HepG2 (cell line): ENCODE data around the gene TMEM14C. TPM values are rescaled to one million over a fixed set of nuclear protein-coding genes. Genes with fewer than 3 reads are reported as not detected.

Source experiments
- CEBPB ChIP-seq: IDR thresholded peaks from 2 replicates; pipeline ENCODE4 v1.6.1; 2011; ENCODE audit warnings: low read depth, low read length, improper control_type of control experiment, borderline replicate concordance
- DNMT1 ChIP-seq: sonication (generic); formaldehyde crosslinking; IDR thresholded peaks from 2 replicates; pipeline ENCODE4 v1.5.1; 2020; ENCODE audit warnings: mild to moderate bottlenecking, missing genetic modification reagents
- ERF ChIP-seq: IDR thresholded peaks from 2 replicates; pipeline ENCODE4 v1.6.1; 2018; ENCODE audit warnings: missing biosample characterization, missing genetic modification reagents
- HOMEZ ChIP-seq: IDR thresholded peaks from 2 replicates; pipeline ENCODE4 v1.6.1; 2016; ENCODE audit warnings: low read depth
- KAT7 ChIP-seq: IDR thresholded peaks from 2 replicates; pipeline ENCODE4 v1.6.1; 2018; ENCODE audit warnings: borderline replicate concordance, missing compliant biosample characterization
- MXD3 ChIP-seq: IDR thresholded peaks from 2 replicates; pipeline ENCODE4 v1.6.1; 2016; ENCODE audit warnings: mild to moderate bottlenecking, missing biosample characterization, missing genetic modification reagents
- TARDBP ChIP-seq: sonication (generic); formaldehyde crosslinking; IDR thresholded peaks from 2 replicates; pipeline ENCODE4 v1.8.0; 2022; ENCODE audit warnings: mild to moderate bottlenecking, missing genetic modification reagents
- ZBTB44 ChIP-seq: sonication (generic); formaldehyde crosslinking; IDR thresholded peaks from 2 replicates; pipeline ENCODE4 v1.4.0; 2020; ENCODE audit warnings: missing genetic modification reagents
- ZFP36L1 ChIP-seq: sonication (generic); formaldehyde crosslinking; IDR thresholded peaks from 2 replicates; pipeline ENCODE4 v1.8.0; 2022; ENCODE audit warnings: mild to moderate bottlenecking, missing genetic modification reagents, moderate library complexity
- ZMYM4 ChIP-seq: sonication (generic); formaldehyde crosslinking; IDR thresholded peaks from 2 replicates; pipeline ENCODE4 v1.8.1; 2023; ENCODE audit warnings: mild to moderate bottlenecking, missing genetic modification reagents
- ZNF205 ChIP-seq: IDR thresholded peaks from 2 replicates; pipeline ENCODE4 v1.6.1; 2018; ENCODE audit warnings: missing biosample characterization, missing genetic modification reagents
- ZNF280D ChIP-seq: sonication (generic); formaldehyde crosslinking; IDR thresholded peaks from 2 replicates; pipeline ENCODE4 v1.5.1; 2020; ENCODE audit warnings: mild to moderate bottlenecking, missing genetic modification reagents
- ZSCAN21 ChIP-seq: sonication (generic); formaldehyde crosslinking; IDR thresholded peaks from 2 replicates; pipeline ENCODE4 v1.8.0; 2022; ENCODE audit warnings: mild to moderate bottlenecking, missing genetic modification reagents, moderate library complexity, borderline replicate concordance
- ZZZ3 ChIP-seq: sonication (generic); formaldehyde crosslinking; IDR thresholded peaks from 2 replicates; pipeline ENCODE4 v1.4.0; 2020; ENCODE audit warnings: missing genetic modification reagents, mild to moderate bottlenecking, borderline replicate concordance
- polyA plus RNA-seq, 8 experiments: library from polyadenylated mRNA; depleted of rRNA in 3 of 8; stranded (reverse) in 7 of 8; unstranded in 1 of 8; fragments of >200 nt; fragmentation: Illumina TruSeq in 4 of 8; extraction: Trizol in 4 of 8; gene quantifications; 2 replicates each; pipeline versions ENCODE4 v1.2.1 to v1.2.3, GENCODE V29; 2011 to 2016; ENCODE audit warnings: low read depth in 4 of 8, missing spikeins in 1 of 8, mixed read lengths in 1 of 8; ENCODE audit not compliant: insufficient read depth in 1 of 8
- total RNA-seq, 5 experiments: library from RNA; depleted of rRNA; stranded (reverse); fragments of >200 nt; fragmentation: Illumina TruSeq; extraction: Trizol; gene quantifications; 2 replicates each; pipeline ENCODE4 v1.2.3, GENCODE V29; 2016; ENCODE audit warnings: low read depth in 1 of 5
- TF ChIP-seq, protein P1 (sequence below): sonication (generic); formaldehyde crosslinking; IDR thresholded peaks from 2 replicates; pipeline ENCODE4 v1.5.0; 2020; ENCODE audit warnings: missing genetic modification reagents
- TF ChIP-seq, protein P2 (sequence below): sonication (generic); formaldehyde crosslinking; IDR thresholded peaks from 2 replicates; pipeline ENCODE4 v1.4.0; 2020; ENCODE audit warnings: missing genetic modification reagents, borderline replicate concordance

TMEM14C gene
- total and polyA plus RNA-seq, 2 of the 13 experiments (the other 11 are each of a cell fraction or from before 2014, with no cell fraction given): 184 TPM

GRCh38 chr6:10695086-10695657 is 27.7 kb upstream of the TMEM14C start (continued):
- TF ChIP-seq MXD3 (CRISPR knock-in tag) (no peak), CEBPB (no peak), ZNF205 (no peak), DNMT1 (no peak), ZFP36L1 (CRISPR knock-in tag) (0 out of 2 replicates have a peak, but pooled peaks have one; percentile 64), ZSCAN21 (CRISPR knock-in tag) (no peak), ZNF280D (CRISPR knock-in tag) (no peak), HOMEZ (no peak), ERF (CRISPR knock-in tag) (no peak; the same call in 1 of the 2 replicates), ZZZ3 (CRISPR knock-in tag) (no peak), KAT7 (CRISPR knock-in tag) (no peak), ZBTB44 (CRISPR knock-in tag) (no peak), ZMYM4 (CRISPR knock-in tag) (no peak), TARDBP (CRISPR knock-in tag) (0 out of 2 replicates have a peak, but pooled peaks have one; percentile 42)
- TF ChIP-seq, protein P1, sequence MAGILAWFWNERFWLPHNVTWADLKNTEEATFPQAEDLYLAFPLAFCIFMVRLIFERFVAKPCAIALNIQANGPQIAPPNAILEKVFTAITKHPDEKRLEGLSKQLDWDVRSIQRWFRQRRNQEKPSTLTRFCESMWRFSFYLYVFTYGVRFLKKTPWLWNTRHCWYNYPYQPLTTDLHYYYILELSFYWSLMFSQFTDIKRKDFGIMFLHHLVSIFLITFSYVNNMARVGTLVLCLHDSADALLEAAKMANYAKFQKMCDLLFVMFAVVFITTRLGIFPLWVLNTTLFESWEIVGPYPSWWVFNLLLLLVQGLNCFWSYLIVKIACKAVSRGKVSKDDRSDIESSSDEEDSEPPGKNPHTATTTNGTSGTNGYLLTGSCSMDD (CRISPR knock-in tag): no peak
- TF ChIP-seq, protein P2, sequence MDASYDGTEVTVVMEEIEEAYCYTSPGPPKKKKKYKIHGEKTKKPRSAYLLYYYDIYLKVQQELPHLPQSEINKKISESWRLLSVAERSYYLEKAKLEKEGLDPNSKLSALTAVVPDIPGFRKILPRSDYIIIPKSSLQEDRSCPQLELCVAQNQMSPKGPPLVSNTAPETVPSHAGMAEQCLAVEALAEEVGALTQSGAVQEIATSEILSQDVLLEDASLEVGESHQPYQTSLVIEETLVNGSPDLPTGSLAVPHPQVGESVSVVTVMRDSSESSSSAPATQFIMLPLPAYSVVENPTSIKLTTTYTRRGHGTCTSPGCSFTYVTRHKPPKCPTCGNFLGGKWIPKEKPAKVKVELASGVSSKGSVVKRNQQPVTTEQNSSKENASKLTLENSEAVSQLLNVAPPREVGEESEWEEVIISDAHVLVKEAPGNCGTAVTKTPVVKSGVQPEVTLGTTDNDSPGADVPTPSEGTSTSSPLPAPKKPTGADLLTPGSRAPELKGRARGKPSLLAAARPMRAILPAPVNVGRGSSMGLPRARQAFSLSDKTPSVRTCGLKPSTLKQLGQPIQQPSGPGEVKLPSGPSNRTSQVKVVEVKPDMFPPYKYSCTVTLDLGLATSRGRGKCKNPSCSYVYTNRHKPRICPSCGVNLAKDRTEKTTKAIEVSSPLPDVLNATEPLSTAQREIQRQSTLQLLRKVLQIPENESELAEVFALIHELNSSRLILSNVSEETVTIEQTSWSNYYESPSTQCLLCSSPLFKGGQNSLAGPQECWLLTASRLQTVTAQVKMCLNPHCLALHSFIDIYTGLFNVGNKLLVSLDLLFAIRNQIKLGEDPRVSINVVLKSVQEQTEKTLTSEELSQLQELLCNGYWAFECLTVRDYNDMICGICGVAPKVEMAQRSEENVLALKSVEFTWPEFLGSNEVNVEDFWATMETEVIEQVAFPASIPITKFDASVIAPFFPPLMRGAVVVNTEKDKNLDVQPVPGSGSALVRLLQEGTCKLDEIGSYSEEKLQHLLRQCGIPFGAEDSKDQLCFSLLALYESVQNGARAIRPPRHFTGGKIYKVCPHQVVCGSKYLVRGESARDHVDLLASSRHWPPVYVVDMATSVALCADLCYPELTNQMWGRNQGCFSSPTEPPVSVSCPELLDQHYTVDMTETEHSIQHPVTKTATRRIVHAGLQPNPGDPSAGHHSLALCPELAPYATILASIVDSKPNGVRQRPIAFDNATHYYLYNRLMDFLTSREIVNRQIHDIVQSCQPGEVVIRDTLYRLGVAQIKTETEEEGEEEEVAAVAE (CRISPR knock-in tag): no peak
